Coronary artery (tissue), 2 donors: ENCODE measurements around the gene TMED1.

ENCODE experiments used
- DNase-seq: peaks from one replicate; pipeline ENCODE4 v3.0.0-alpha.2; 2017; ENCODE audit warnings: low spot score
- H3K27ac ChIP-seq, 2 donors: fragments of 200-600 bp; sonication (generic); one replicate each; pipeline ENCODE4 v1.5.1; 2016 to 2019
- H3K4me3 ChIP-seq: fragments of 200-600 bp; sonication (generic); 2 replicates; pipeline ENCODE4 v1.5.1; 2016; ENCODE audit warnings: mild to moderate bottlenecking, moderate library complexity
- TF ChIP-seq, protein P1 (sequence below): fragments of 200-600 bp; sonication (generic); IDR thresholded peaks from one replicate; pipeline ENCODE4 v1.5.1; 2019; ENCODE audit warnings: antibody characterized with exemption

The TMED1 gene

GRCh38 chr19:10812902-10813404 lies 23.1 kb downstream of the TMED1 start:
- DNase-seq, result no peak
- no peak overlapping the region for H3K4me3 ChIP-seq
- H3K27ac ChIP-seq, result peak overlapping the region in 1 of 2 donors; percentile 67
- TF ChIP-seq, protein P1, sequence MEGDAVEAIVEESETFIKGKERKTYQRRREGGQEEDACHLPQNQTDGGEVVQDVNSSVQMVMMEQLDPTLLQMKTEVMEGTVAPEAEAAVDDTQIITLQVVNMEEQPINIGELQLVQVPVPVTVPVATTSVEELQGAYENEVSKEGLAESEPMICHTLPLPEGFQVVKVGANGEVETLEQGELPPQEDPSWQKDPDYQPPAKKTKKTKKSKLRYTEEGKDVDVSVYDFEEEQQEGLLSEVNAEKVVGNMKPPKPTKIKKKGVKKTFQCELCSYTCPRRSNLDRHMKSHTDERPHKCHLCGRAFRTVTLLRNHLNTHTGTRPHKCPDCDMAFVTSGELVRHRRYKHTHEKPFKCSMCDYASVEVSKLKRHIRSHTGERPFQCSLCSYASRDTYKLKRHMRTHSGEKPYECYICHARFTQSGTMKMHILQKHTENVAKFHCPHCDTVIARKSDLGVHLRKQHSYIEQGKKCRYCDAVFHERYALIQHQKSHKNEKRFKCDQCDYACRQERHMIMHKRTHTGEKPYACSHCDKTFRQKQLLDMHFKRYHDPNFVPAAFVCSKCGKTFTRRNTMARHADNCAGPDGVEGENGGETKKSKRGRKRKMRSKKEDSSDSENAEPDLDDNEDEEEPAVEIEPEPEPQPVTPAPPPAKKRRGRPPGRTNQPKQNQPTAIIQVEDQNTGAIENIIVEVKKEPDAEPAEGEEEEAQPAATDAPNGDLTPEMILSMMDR, result no peak

DNA sequence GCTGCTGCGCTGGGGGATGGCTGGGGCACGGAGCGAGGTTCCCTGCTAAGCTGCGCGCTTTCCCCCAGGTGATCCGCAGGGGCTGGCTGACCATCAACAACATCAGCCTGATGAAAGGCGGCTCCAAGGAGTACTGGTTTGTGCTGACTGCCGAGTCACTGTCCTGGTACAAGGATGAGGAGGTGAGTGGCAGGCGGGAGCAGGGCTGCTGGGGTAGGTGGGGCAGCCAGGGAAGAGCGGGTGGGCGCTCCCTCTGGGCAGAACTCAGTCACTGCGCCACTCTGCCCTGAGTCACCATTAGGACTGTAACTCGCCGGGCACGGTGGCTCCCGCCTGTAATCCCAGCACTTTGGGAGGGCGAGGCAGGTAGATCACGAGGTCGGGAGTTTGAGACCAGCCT lies 23.8 kb downstream of the TMED1 start:
- Histone ChIP-seq H3K4me3 (no peak overlapping the region), H3K27ac (no peak overlapping the region)
- TF ChIP-seq, protein P1, result no peak
- no peak for DNase-seq

DNA sequence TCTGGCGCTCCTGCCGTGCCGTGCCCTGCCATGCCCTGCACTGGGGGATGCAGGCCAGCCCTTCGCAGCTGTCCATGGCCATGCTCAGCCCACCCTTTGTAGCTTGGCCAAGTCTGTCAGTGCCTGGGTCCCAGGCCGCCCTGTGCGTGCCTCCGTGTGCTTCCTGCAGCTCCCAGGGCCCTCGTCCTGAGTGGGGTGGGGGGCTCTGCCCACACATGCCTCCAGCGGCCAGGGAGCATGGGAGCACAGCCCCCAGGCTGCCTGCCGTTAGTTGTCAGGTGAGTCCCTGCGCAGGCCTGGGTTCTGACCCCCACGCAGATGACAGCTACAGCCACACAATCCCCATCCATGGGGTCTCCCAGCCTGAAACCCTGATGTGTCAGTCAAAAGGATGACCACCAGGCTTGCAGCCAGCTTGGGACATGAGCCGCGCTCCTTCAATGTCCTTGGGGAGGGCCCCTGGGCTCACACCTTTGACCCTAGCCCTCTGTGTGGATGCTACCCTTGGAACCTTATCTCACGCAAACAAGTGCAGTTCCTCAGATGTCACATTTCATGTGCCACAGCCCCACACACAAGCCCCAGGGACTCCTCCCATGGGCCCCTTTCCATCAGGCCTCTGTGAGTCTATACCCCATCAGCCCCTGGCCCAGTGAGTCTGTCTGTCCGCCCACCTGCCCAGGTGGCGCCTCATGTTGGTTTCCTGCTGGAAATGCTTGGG lies 24.5 kb downstream of the TMED1 start:
- Histone ChIP-seq H3K4me3 (no peak overlapping the region), H3K27ac (no peak overlapping the region)
- TF ChIP-seq, protein P1, result no peak
- no peak for DNase-seq

DNA sequence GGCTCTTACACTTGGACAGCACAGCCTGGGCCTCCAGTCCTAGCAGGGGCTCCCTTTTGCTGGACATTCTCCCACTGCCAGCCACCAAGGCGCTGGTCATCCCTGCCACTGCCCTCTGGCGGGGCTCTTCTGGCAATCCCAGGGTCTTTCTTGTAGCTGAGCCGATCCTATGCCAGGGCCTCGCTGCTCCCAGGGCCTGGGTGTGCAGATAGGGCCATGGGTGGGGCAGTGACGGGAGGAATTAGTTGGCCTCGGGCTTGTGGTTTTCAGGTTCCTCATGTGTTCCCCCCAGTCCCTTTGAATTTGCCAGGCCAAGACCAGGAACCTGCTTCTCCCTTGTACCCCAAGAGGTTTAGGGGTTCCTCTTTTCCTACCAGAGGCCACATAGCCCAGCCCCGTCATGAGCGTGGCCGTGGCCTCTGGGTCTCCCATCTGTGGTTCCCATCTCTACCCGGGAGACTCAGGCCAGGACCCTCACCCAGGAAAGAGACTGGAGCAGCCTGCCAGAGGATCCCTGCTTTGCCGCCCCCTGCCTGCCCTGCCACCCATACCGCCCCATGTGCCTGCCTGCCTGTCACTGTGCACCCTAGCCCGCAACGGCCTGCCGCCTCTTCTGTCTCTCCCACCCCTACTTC lies 26.2 kb downstream of the TMED1 start:
- no peak for DNase-seq
- no peak overlapping the region for H3K4me3 ChIP-seq
- peak overlapping the region in 1 of 2 donors; percentile 5 for H3K27ac ChIP-seq
- TF ChIP-seq, protein P1, result no peak

GRCh38 chr19:10808937-10809649 lies 26.9 kb downstream of the TMED1 start:
- TF ChIP-seq, protein P1, result no peak
- Histone ChIP-seq H3K4me3 (no peak overlapping the region), H3K27ac (no peak overlapping the region)
- DNase-seq, result no peak

DNA sequence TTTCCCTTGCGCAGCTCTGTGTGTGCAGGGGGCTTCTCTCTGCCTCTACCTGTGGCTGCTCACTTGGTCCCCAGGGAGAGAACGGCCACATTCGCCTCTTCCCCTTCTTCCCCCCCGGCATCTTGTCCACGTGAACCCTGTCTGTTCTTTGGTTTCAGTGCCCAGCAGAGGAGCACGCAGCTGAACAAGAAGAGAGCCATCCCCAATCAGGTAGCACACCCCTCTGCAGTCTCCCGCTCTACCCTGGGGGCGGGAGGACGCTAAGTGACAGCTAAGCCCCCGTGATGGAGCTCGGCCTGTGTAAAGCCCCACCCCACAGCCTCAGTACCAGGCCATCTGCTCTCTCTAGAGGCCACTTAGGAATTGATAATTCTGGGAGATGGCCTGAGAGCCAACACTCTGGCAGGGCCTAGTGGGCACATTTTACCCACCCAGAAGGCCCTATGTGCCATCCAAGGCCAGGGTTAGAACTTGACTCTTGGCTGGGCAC lies 30.2 kb downstream of the TMED1 start:
- no peak overlapping the region for H3K4me3 ChIP-seq
- TF ChIP-seq, protein P1, result no peak
- no peak overlapping the region for H3K27ac ChIP-seq
- no peak for DNase-seq
